Hematopoietic multipotent progenitor cell treated with erythropoietin and hydrocortisone succinate and interleukin-3 and kit ligand, for 4 days (in vitro differentiated cells): ENCODE data around the gene ZNRF1.
"Not testable (repeated sequence)": the region's sequence is repeated elsewhere in the genome, so short reads cannot be mapped to it uniquely, and the experiment has no call there.

Source experiments
- DNase-seq: peaks from one replicate; pipeline ENCODE4 v3.0.0-alpha.2; 2015

Gene ZNRF1

DNA sequence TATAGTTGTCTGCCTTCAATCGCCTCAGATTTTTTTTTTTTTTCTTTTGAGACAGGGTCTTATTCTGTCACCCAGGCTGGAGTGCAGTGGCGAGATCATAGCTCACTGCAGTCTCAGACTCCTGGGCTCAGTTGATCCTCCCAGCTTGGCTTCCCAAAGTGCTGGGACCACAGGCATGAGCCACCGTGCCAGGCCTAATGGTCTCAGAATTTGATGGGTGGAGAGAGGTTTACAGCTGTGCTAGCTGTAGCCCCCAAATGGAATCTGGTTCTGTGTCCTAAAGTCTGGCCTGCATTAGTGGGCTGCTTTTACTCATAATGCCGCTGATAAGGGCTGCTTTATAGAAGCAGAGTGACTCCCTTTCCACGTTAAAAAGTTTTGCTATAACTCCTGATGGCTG lies 5.1 kb downstream of the ZNRF1 start:
- DNase-seq: no peak

DNA sequence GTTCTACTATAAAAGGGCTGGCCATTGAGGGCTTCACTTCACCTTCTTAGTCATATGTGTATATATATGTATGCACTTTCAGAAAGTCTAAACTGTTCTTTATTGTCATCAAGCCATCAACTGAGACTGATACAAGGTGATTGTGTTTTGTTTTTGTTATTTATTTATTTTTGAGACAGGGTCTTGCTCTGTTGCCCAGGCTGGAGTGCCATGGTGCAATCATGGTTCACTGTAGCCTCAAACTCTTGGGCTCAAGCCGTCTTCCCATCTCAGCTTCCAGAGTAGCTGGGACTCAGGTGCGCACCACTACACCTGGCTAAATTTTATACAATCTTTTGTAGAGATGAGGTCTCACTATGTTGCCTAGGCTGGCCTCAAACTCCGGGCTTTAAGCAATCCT lies 5.6 kb downstream of the ZNRF1 start:
- no peak for DNase-seq

DNA sequence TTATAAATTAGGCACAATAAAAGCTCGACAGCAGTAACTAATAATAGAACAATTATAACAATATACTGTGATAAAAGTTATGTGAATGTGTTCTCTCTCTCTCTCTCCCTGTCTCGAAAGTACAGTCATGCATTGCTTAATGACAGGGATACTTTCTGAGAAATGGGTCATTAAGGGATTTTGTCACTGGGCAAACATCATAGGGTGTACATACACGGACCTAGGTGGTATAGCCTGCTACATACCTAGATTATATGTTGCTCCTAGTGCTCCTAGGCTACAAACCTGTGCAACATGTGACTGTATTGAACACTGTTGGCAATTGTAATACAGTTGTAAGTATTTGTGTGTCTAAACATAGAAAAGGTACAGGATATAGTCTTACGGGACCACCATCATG lies 6.9 kb downstream of the ZNRF1 start:
- no peak for DNase-seq

DNA sequence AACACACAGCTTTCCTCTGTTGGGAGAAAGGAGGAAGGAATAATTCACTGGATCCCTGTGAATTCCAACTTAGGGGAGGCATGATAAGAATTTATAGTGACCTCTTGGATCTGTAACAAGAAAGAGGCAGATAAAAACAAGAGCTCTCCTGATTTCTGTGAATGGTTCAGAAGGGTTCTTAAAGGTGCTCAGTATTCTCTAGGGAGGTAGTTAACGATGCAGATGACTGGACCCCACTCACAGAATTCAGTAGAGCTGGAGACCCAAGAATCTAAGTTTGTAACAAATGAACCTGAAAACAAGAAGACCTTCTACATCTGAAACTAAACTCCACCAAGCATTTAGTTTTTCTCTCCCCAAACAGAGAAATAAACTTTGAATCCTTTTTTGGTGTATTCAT lies 8.6 kb downstream of the ZNRF1 start:
- no peak for DNase-seq

DNA sequence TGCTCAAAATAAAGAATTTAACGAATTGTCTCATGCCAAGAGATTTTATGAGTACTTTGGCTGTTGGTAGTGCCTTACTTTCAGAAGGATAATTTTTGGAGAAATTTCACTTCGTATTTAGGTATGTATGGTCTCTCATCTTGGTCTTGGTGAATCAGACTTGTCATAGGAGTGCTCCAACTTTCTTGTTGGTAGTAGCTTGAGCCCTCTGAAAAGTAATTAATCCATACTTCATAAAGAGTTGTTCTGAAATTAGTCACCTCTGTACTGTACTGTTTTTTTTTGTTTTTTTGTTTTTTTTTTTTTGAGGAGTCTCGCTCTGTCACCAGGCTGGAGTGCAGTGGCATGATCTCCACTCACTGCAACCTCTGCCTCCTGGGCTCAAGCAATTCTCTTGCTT lies 11.6 kb downstream of the ZNRF1 start:
- DNase-seq: no peak

DNA sequence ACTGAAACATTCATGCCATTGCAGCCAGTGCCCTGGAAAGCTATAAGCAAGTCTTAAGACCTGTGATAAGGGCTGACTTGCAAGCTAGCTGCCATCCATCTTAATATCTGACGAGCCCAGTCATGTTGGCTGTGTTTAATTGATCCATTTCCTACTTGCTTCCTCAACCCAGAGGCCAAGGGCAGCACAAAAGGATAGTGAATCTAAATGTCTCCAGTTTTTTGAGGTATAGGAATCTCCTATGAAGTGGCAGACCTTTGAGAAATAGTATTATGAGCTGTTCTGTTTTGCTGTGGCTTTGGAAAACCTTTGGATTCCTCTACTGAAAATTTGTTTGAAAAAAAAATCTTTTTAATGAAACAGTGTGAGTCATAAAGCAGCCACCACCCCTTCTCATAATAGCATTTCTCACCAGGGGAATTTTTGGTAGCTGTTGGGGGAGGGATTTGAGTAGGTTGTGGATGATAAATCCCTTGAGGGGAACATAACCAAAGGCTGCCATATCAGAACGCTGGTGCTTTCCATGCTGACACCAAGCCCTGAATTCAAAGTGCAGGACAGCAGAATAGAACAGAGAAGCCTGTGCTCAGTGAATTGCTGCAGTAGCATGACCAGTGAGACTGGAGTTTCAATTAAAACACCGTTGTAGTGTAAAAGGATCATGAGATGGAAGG lies 12.9 kb downstream of the ZNRF1 start:
- DNase-seq: peak; percentile 75

DNA sequence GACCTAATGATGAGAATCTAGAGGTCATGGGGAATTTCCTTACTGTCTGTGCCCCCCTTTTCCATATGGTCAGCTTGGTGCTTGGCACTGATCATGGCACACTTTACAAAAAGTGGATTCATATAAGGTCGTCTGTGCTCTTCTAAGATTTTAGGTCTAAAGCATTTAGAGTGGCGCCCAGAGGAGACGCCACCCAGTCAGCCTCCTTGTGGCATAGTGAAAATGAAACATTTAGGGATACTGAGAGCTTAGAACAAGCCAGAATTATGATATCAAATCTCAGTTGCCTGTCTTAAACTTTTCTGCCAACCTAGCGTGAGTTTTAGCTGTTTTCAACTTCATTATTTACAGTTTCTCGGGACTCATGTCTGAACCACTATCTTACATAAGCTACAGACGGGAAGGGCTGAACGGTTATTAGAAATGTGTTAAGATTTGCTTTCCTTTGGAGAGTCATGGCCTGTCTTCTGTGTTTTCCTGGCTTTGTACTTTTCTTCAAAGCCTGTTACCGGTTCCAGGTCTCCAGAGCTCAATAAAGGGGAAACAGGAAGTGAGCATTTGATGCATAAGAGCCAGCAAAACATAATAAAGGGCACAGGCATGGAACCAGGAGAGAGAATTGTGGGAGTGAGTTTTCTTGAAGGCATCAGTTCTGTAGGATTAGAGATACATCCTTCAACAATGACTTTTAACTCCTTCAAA lies 13.7 kb downstream of the ZNRF1 start:
- no peak for DNase-seq

DNA sequence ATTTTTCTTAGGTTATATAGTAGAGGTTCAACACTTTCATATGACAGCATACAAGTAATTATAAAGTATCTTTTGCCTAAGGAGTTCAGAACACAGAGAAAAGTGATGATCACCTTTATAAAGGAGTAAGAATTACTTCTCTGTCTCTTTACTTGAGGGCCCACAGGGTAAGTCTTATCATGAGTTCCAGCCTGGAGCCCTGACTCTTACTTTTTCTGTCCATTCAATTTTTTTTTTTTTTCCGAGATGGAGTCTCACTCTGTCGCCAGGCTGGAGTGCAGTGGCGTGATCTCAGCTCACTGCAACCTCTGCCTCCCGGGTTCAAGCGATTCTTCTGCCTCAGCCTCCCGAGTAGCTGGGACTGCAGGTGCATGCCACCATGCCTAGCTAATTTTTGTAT lies 14.3 kb downstream of the ZNRF1 start:
- peak; percentile 35 for DNase-seq

DNA sequence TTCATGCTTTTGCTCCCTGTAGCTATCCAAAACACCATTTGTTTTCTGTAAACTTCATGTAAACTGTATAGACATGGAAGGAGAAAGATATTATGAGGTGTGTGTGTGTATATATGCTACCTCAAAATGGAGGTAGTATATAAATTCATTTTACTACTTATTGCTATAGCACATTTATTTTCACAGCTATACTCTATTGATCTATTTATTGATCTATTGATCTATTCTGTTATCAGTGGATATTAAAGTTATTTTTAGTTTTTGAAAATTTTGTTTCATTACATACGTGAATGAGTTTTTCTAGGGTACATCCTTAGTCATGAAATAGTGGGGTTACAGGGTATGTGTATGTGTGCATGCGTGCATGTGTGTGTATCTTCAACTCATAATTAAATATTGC lies 15.5 kb downstream of the ZNRF1 start:
- no peak for DNase-seq

DNA sequence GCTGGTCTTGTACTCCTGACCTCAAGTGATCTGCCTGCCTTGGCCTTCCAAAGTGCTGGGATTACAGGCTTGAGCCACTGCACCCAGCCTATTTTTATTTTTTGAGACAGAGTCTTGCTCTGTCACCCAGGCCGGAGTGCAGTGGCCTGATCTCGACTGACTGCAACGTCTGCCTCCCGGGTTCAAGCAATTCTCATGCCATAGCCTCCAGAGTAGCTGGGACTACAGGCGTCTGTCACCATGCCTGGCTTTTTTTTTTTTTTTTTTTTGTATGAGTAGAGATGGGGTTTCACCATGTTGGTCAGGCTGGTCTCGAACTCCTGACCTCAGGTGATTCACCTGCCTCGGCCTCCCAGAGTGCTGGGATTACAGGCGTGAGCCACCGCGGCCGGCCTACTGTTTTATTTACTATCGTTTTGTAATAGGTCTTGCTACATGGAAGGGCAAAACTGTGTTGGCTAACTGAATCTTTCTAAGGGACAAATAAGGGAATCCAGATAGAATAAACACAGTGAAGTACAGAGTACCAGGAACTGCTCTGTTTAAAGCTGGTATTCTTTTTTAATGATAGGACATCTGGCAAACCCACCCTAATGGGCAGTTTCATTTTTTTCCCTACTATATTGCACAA lies 17.7 kb downstream of the ZNRF1 start:
- DNase-seq: not testable (repeated sequence)

DNA sequence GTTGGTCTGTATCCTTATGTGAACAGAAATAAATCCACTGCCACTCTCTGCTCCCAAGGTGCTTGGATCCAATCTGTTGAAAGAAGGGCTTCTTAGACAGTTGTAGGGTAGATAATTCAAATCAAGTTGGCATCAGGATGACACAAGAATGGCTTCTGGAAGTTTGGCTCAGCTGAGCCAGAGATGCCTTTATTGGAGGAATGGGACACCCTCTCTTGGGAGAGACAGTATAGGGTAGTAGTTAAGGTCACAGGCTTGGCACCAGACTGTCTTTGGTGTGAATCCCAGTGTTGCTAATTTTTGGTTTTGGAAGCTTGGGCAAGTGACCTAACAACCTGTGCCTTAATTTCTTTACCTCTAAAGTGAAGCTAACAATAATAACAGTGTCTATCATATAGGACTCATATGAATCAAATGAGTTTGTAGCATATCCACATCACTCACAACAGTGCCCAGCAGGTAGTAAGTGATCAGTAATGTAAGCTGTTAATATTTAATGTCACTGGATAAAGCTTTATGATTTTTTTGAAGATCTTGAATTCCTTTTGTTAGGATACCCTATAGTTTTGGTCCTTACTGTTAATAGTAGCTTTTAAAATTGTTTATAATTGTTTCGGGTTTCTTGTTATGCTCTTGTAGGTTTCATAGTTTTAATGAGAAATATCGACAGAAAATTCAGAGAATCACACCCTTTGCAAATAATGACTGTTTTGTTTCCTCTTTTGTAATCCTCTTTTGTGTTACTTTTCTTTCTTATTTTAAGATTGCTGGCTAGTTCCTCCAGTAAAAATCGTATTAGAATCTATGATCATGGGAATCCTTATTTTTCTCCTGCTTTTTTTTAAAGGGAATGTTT lies 19.1 kb downstream of the ZNRF1 start:
- no peak for DNase-seq

DNA sequence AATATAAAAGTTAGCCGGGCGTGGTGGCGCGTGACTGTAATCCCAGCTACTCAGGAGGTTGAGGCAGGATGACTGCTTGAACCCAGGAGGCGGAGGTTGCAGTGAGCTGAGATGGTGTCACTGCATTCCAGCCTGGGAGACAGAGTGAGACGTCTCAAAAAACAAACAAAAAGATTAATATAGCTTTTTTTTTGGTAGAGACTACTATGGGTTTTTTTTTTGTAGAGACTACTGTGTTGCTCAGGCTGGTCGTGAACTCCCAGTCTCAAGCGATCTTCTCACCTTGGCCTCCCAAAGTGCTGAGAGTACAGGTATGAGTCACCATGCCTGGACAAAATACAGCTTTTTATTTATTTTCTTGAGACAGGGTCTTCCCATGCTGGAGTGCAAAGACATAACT lies 20.2 kb downstream of the ZNRF1 start:
- DNase-seq: no peak

DNA sequence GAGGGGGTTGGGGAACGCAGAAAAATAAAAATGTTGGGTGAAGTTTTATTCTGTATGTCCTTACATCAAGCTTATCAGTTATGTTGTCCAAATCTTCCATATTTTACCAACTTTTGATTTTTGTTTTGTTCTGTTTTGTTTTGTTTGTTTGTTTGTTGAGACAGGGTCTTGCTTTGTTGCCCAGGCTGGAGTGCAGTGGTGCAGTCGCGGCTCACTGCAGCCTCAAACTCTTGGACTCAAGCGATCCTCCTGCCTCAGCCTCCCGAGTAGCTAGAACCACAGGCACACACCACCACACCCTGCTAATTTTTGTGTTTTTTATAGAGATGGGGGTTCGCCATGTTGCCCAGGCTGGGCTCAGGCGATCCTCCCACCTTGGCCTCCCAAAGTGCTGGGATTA lies 20.8 kb downstream of the ZNRF1 start:
- no peak for DNase-seq

DNA sequence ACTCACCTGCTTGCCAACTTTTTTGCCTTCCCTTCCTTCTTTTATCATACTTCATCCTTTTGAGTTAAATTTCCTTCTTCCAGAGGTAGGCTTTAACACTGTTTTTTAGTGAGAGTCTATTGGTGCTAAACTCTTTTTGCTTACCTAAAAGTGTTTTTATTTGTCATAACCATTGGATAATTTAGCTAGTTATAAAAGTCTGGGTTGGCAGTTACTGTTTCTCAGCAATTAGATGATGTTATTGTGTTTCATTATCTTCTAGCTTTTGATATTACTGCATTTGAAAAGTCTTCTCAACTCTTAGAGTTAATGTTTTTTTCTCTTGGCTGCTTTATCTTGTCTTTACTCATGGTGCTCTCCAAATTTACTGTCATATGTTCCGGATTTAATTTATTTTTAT lies 22.6 kb downstream of the ZNRF1 start:
- no peak for DNase-seq

DNA sequence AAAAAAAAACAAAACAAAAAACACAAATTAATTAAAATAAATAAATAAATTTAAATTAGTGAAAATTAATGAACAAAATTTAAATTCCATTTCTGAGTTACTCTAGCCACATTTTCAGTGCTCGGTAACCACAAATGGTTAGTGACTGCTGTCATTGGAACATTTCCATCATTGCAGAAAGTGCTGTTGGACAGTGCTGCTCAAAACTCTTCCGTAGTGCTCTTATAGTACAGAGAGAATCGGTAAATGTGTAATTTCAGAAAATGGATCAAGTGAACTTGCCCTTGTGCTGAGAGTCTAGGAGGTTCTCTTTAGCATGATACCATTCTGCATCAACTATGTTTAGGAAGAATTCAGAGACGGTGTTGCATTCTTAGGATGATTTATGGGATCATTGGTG lies 23.7 kb downstream of the ZNRF1 start:
- no peak for DNase-seq

DNA sequence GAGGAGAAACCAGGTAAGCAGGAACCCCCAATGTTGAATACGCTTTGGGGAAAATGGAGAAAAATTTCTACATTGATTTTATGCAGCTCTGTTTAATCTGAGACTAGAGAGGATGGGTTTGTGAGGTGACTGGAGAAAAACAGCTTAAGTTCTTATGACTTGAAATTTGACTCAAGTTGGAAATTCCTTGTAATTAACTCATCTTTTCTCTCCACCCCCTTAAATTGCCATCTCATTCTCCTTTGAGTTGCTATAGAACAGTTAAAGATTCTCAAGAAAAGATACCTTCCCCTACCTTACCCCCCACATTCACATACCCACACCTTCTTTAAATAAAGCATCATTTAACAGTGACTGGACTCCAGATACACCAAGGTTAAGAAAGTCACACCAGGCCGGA lies 24.2 kb downstream of the ZNRF1 start:
- no peak for DNase-seq

DNA sequence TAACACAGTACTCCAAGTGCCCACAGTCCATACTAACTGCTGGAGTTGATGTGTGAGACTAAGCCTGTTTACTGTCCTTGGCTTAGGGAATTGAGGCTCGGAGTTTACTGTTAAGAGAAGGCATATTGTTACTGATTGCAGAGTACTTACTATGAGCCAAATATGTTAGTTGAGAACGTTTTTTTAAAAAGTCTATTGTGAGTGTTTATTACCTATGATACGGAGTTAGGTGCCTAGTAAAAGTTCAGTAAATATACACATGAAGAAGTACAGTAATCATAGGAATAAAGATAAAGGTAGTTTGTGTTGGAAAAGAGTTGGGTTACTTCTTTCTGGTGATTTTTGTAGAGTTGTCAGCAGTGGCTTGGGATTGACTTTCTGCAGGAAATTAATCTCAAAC lies 25.4 kb downstream of the ZNRF1 start:
- DNase-seq: no peak

DNA sequence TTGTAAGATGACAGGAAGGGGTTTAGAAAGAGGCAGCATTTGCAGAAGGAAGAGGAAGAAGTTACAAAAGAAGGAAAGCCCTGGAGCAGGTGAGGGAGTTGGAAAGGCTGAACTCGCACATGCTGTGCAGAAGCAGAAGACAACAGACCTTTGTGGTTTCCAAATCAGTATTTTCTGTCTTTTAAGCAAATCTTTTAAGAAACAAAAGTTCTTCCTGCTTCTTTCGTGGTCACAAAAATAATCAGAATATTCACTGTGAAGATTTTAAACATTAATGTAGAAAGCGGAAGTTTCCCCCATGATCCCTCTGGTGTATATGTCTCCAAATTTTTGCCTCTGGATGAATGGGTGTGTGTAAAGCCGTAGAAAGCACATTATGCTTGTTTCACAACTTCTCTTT lies 25.8 kb downstream of the ZNRF1 start:
- peak; percentile 72 for DNase-seq

DNA sequence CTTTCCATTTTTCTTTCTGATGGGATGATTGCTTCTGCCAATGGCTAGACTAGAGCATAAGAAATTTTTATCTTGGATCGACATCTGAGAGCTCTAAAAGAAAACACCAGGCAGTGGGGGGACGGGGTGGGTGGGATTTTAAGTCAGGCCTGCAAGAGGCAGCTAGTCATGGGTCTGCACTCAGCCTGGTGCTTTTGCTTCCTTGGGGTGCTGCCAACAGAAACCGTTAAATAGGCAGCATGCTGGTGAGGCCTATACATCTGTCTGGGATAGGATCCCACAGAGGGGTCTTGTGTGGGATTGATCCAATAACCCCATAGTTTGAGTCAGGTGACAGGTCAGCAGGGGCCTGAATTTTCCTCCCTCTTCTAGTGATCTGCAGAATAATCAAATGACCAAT lies 26.9 kb downstream of the ZNRF1 start:
- peak; percentile 74 for DNase-seq

DNA sequence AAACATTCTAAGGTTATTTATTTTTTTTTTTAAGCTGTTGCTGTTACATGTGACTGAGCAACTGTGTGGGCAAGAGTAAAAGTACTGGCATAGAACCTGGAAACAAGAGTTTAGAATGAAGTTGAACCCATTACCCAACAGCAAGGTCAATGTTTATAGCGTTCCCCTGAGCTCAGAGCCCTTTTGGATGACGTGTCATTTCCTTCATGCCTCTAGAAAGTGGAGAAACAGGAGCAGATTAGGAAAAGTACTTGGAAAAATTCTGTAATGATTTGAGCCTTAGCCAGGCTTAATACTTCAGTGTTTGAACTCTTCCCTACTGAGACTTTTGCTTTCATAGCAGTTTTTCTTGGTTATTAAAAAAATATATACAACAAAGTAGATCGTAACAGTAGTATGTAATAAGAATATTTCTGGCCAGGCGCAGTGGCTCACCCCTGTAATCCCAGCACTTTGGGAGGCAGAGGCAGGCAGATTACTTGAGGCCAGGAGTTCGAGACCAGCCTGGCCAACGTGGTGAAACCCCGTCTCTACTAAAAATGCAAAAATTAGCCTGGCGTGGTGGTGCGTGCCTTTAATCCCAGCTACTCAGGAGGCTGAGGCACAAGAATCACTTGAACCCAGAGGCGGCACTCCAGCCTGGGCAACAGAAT lies 27.5 kb downstream of the ZNRF1 start:
- DNase-seq: not testable (repeated sequence)

DNA sequence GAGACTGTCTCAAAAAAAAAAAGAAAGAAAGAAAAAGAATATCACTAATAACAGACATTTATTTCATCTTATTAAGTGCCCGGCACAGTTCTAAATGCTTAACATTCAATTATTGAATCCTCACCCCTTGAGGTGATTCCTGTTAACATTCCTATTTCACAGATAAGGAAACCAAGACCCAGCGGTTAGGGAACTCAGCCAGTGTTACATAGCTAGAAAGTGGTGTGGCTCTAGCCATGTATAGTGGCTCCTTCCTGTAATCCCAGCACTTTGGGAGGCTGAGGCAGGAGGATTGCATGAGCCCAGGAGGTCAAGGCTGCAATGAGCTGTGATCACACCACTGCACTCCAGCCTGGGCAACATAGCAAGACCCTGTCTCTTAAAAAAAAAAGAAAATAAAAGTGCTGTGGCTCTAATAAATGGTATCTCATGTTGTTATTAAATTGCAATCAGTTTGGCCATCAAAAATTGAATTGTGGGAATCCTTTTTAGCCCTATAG lies 28.1 kb downstream of the ZNRF1 start:
- no peak for DNase-seq

DNA sequence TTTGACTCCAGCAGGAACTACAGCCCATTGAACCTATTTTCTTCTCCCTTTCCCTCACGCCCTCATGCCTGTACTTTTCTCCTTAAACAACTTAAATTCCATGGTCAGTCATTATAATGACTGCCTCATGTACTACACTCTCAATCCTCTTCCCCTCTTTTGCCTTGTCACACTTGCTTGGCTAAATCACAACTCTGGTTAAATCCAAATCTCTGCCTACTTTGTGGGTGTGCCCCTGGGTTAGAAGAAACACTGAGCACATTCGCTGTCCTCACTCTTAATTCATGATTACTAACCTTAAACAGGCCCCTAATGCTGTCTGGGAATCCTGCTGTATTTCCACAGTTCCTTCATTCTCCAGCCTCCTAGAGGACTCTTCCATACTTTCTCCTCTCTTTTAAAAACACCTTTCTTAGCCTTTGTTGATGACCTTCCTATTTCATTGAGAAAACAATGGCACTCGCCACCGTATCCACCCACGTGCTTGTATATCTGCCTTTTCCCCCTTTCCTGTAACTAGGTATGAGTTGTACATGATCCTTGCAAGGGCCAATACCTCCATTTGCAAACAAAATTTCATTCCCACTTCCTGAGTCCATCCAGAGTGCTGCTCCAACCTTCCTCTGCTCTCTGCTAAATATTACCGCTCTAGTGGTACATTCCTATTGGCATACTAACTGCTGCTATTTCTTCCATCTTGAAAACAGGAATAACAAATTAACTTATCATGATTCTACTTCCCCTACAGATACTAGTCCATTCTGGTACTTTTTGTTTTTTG lies 28.9 kb downstream of the ZNRF1 start:
- peak; percentile 39 for DNase-seq
